Right ventricle myocardium inferior (tissue), 1 donor: ENCODE measurements around the gene POLR2H. TPM values are rescaled to one million over a fixed set of nuclear protein-coding genes. Genes with fewer than 3 reads are reported as not detected.

ENCODE experiments used
- ATAC-seq: fragments of 200-7000 bp; cut with Tn5 transposase; one replicate; pipeline ENCODE4 v1.9.1; 2020; ENCODE audit warnings: mild to moderate bottlenecking, moderate library complexity
- DNase-seq: peaks from one replicate; pipeline ENCODE4 v3.0.0; 2021; ENCODE audit errors: missing footprints
- intact Hi-C: fragments of 100-400 bp; cut with DNase I; formaldehyde crosslinking; loops from one replicate; pipeline ENCODE4 v1.11.0; 2022
- total RNA-seq: library from RNA; stranded (reverse); fragmentation: NEBNext Ultra II Directional; extraction: Animal tissue kit (Norgen Biotek cat#: 25700); gene quantifications from one replicate; pipeline ENCODE4 v1.2.1, GENCODE V29; 2021
- donor health status: DM: no; HTN: yes; CAD: no; lungs with severe emphysema.

POLR2H gene
- total RNA-seq, 1 donor from 2014 or later = 27.1 TPM

DNA sequence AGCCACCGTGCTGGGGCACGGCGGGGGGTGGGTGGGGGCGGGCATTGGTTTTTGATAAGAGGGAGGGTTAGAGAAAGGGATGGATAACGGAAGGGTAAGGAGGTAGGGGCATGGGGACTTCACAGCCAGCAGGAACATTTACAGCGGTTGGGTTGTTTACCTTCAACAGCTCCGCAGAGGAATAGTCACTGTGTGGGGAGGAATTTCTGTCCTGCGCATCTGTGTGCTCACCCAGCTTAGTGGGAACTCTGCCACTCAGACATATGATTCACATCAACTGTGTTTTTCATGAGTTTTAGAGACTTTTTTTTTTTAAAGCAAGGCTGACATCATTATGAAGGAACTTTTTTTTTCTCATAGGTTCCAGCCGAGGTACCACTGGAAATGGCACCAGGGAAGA lies 37.9 kb downstream of the POLR2H start:
- ATAC-seq (peak; percentile 82), DNase-seq (no peak)
- intact Hi-C loops = no loop called here

DNA sequence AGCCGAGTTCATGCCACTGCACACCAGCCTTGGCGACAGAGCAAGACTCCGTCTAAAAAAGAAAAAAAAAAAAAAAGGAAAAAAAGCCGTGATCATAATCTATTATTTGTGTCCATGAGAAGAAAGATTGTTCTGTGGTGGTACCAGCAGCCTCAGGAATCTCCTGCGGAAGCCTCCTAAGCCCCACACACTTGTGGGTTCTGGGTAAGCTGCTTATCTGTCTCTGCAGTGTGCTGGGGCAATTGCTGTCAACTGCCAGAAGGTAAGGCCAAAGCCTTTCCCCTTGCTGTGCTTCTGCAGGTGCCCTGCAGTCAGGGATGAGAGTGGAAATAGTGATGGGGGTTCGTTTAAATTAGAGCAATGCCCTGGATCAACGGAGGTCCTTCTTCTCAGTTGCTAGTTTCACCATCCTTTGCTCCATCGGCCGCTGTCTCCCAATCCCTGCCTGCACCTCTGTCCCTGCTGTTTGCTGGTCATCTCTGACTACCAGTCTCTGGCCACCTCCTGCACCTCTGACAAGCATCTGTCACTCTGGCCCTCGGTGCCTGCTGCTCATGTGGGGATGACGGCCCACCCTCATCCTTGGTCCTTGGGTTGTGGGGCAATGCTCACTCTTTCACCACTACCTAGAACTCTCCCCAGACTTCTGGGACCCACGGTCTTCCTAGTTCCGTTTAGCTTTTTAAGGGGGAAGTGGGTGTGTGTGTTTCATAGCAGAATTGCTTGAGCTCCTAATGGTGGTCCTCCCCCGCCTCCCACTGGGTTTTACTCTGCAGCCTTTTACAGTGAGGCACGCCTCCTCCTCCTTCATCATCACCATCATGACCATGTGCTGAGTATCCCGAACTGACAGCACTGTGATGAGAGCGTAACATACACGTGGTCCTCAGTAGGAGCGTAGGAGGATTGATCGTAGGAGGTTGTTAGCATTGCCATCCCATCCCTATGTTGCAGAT lies 43.8 kb downstream of the POLR2H start:
- ATAC-seq (no peak), DNase-seq (no peak)
- intact Hi-C loops = no loop called here

DNA sequence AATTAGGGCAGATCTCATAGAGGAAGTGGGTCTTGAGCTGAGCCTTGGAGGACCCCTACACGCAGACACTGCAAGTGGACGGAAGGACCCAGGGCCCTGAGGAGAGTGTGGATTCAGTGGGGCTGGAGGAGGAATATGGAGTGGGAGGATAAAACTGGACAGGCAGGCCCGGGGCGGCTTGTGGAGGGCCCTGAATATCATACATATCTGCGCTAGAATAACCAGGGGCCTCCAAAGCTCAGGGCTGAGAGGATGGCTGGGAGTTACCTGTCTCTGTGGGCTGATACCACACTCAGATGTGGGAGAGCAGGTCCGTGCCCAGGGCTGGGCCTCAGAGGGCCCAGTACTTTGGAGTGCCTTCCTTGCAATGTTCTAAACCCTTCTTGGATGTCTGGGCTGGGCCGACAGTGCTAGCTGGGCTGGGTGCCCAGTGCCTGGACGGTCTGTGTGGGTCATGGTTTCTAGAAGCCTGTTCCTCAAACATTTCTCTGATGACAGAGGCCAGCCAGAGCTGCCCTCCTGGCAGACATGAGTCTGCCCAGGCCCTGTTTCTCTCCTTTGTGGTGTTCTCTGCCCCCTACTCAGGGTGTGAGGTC lies 47.9 kb downstream of the POLR2H start:
- DNase-seq (no peak), ATAC-seq (no peak)
- intact Hi-C loops = no loop called here

DNA sequence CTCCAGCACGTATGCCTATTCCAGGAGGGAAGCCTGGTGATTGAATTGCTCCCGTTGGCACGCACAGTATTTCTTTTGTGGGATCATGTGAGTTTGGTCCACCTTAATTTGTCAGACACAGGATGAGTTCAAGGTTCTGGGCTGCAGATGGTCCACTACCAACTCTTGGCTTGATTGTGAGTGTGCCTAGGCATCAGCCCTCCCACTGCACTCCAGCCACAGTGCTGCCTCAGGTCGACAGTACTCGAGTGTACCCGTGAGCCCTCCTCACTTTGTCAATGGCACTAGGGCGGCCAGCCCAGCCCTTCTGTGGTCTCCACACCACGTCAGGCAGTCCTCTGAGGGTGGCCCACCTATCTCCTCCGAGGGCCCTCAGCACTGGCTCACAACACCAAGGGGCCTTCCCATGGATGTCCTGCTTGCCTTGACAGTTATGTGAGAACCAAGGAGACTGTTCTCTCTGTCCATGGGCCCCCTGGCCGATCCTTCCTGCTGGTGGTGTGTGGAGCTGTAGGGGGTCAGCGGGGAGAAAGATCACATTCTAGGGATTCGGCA lies 48.5 kb downstream of the POLR2H start:
- ATAC-seq (no peak), DNase-seq (no peak)
- intact Hi-C loops = no loop called here

DNA sequence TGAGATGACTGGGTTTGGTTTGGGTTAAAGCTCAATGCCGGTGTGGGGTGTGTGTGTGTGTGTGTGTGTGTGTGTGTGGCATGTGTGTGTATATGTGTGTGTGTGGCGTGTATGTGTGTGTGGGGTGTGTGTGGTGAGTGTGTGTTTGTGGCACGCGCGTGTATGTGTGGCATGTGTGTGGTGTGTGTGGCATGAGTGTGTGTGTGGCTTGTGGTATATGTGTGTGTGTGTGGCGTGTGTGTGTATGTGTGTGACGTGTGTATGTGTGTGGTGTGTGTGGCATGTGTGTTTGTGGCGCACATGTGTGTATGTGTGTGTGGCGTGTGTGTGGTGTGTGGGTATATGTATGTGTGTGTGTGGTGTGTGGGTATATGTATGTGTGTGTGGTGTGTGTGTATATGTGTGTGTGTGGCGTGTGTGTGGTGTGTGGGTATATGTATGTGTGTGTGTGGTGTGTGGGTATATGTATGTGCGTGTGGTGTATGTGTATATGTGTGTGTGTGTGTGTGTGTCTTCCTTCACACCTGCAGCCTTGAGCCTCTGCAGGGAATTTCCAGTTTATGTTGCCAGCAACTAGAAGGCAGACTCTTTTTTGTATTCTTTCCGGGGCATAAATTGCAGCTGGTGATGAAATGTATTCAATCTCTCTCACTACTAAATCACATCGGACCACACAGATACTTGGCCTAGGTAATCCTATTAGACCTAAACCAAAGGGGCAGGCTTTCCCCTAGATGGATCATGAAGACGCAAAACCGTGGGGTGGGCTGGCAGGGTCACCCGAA lies 53.1 kb downstream of the POLR2H start:
- DNase-seq (no peak), ATAC-seq (no peak)
- intact Hi-C loops = loop anchor here (5.0 kb wide), 1 partner anchor 128 kb away; no protein-coding TSS in a partner anchor

DNA sequence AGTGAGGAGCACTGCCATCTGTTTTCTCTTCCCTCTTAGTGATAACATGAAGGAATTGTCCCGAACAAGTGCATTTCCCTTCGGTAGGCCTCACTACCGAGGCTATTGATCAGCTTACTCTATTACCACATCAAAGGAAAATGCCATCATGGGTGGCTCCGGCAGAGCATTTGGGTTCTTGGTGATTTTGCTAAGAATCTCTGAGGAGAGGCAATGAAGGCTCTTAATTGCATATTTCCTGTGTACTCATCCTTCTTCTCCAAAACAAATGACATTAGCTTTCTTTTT lies 53.6 kb downstream of the POLR2H start:
- ATAC-seq = no peak

DNA sequence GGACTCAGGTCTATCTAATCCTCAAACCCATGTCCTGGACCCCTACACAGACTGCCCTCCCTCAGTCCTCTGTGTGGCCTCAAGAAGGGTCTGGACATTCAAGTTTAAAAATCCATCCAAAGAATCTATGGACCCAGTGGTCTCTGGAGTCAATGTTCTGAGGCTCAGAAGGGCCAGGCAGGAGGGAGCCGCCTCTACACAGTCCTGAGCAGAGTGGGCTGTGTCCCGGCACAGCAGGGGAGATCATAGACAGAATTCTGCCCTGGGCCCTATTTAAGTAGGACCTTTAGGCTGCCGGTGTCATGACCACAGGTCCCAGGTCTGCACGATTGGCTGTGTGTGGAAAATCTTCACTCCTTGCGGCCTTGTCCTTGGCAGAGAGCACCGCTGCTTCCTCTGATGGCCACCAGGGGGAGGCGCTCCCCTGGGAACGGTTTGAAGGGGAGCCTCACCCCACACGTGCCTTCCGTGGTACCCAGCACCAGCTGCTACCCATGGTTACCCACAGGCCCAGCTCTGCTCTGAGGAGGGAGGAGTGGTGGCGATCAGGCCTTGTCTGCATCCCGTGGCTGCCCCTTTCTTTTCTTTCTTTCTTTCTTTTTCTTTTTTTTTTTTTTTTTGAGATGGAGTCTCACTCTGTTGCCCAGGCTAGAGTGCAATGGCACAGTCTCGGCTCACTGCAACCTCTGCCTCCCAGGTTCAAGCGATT lies 56.3 kb downstream of the POLR2H start:
- ATAC-seq (peak; percentile 82), DNase-seq (peak; percentile 84)
- intact Hi-C loops = loop anchor here (2.0 to 5.0 kb wide), 2 partner anchors 95 to 125 kb away; no protein-coding TSS in a partner anchor

More for the DNA sequence above, 53.6 kb downstream of the POLR2H start:
- no peak for DNase-seq
- intact Hi-C loops = loop anchor here (5.0 kb wide), 1 partner anchor 127 kb away; no protein-coding TSS in a partner anchor

Other genes with a start within 250 kb of the POLR2H start
- gene EIF2B5, start 226.4 kb upstream of the POLR2H start, total RNA-seq = 32.2 TPM
- 60.7 TPM for gene DVL3, start 206.3 kb upstream of the POLR2H start, total RNA-seq
- gene AP2M1, start 186.9 kb upstream of the POLR2H start, total RNA-seq = 269 TPM
- gene ABCF3, start 175.5 kb upstream of the POLR2H start, total RNA-seq = 68.2 TPM
- gene VWA5B2, start 132.1 kb upstream of the POLR2H start, total RNA-seq = not detected
- 18.4 TPM for gene ALG3, start 112.7 kb upstream of the POLR2H start, total RNA-seq
- 1.7 TPM for gene EEF1AKMT4, start 112.0 kb upstream of the POLR2H start, total RNA-seq
- gene CAMK2N2, start 100.2 kb upstream of the POLR2H start, total RNA-seq = not detected
- not detected for gene ECE2, start 85.7 kb upstream of the POLR2H start, total RNA-seq
- gene PSMD2, start 62.5 kb upstream of the POLR2H start, total RNA-seq = 228 TPM
- gene EIF4G1, start 47.1 kb upstream of the POLR2H start, total RNA-seq = 274 TPM
- 33.4 TPM for gene FAM131A, start 24.1 kb upstream of the POLR2H start, total RNA-seq
- 2.9 TPM for gene CLCN2, start 105 bp upstream of the POLR2H start, total RNA-seq
- gene THPO, start 16.5 kb downstream of the POLR2H start, total RNA-seq = 0.35 TPM
- 8.7 TPM for gene CHRD, start 18.3 kb downstream of the POLR2H start, total RNA-seq
- 1.6 TPM for gene EPHB3, start 200.1 kb downstream of the POLR2H start, total RNA-seq